Thoracic aorta (tissue), 2 donors: ENCODE results near the gene PARD3. TPM values are rescaled to one million over a fixed set of nuclear protein-coding genes. Genes with fewer than 3 reads are reported as not detected.

Experiments used
- ATAC-seq: fragments of 150-250 bp; one replicate; pipeline ENCODE4 v1.8.0; 2017; ENCODE audit warnings: low read depth; ENCODE audit not compliant: insufficient number of reproducible peaks, low FRiP score
- DNase-seq: peaks from one replicate; pipeline ENCODE4 v3.0.0-alpha.2; 2020; ENCODE audit warnings: low spot score
- H3K27ac ChIP-seq, 2 donors: fragments of 200-600 bp; sonication (generic); 1 replicate in 1 of 2; 2 replicates in 1 of 2; pipeline ENCODE4 v1.5.1; 2016; ENCODE audit warnings: mild to moderate bottlenecking in 2 of 2, moderate library complexity in 2 of 2
- H3K27me3 ChIP-seq: fragments of 200-600 bp; sonication (generic); replicated peaks from 2 replicates; pipeline ENCODE4 v1.6.0; 2016; ENCODE audit warnings: mild to moderate bottlenecking; ENCODE audit not compliant: insufficient read depth
- H3K36me3 ChIP-seq: fragments of 200-600 bp; sonication (generic); one replicate; pipeline ENCODE4 v1.5.1; 2016
- H3K4me1 ChIP-seq, 2 donors: fragments of 200-600 bp; sonication (generic); 1 replicate in 1 of 2; 2 replicates in 1 of 2; pipeline versions ENCODE4 v1.5.1 to v1.6.0; 2016; ENCODE audit warnings: low read depth in 2 of 2, mild to moderate bottlenecking in 1 of 2; ENCODE audit not compliant: control insufficient read depth in 1 of 2
- H3K4me3 ChIP-seq: fragments of 200-600 bp; sonication (generic); 2 replicates; pipeline ENCODE4 v1.5.1; 2016; ENCODE audit warnings: mild to moderate bottlenecking
- H3K9me3 ChIP-seq: fragments of 200-600 bp; sonication (generic); 2 replicates; pipeline ENCODE4 v1.5.1; 2016
- total RNA-seq, 2 donors: library from RNA; depleted of rRNA; stranded (reverse); fragments of >200 nt; gene quantifications; one replicate each; pipeline versions ENCODE4 v1.1.0 to v1.2.3, GENCODE V29; 2016
- TF ChIP-seq, protein P1 (sequence below): fragments of 200-600 bp; sonication (generic); IDR thresholded peaks from one replicate; pipeline ENCODE4 v1.5.1; 2019; ENCODE audit warnings: antibody characterized with exemption

Gene PARD3
- total RNA-seq, 2 donors from 2014 or later, result 16.7 to 34.5 TPM

DNA sequence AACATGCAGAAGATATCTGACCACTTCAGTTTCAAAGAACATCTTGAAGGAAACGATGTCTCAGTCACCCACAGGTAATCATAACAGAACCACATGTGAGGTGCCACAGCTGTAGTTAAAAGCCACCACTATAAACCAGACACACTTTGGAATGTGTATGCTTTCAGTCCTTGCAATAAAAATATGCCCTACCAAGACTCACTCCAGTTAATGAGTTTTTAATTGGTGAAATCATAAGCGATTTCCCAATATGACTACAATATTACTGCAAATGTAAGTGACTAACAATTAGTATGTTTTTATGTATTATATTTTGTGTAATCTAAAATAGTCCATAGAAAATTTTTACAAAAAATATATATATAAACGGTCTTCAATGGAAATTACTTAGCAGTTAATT lies 428.2 kb downstream of the PARD3 start:
- Histone ChIP-seq H3K36me3 (no peaks in the 10 kb centered on the region), H3K9me3 (no peaks in the 10 kb centered on the region), H3K27me3 (no peaks in the 10 kb centered on the region), H3K27ac (no peak overlapping the region), H3K4me1 (peaks cover 0 to 9% of the 10 kb centered on the region in 2 donors), H3K4me3 (no peak overlapping the region)
- no peak for ATAC-seq
- DNase-seq, result no peak
- TF ChIP-seq, protein P1, sequence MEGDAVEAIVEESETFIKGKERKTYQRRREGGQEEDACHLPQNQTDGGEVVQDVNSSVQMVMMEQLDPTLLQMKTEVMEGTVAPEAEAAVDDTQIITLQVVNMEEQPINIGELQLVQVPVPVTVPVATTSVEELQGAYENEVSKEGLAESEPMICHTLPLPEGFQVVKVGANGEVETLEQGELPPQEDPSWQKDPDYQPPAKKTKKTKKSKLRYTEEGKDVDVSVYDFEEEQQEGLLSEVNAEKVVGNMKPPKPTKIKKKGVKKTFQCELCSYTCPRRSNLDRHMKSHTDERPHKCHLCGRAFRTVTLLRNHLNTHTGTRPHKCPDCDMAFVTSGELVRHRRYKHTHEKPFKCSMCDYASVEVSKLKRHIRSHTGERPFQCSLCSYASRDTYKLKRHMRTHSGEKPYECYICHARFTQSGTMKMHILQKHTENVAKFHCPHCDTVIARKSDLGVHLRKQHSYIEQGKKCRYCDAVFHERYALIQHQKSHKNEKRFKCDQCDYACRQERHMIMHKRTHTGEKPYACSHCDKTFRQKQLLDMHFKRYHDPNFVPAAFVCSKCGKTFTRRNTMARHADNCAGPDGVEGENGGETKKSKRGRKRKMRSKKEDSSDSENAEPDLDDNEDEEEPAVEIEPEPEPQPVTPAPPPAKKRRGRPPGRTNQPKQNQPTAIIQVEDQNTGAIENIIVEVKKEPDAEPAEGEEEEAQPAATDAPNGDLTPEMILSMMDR, result no peak

DNA sequence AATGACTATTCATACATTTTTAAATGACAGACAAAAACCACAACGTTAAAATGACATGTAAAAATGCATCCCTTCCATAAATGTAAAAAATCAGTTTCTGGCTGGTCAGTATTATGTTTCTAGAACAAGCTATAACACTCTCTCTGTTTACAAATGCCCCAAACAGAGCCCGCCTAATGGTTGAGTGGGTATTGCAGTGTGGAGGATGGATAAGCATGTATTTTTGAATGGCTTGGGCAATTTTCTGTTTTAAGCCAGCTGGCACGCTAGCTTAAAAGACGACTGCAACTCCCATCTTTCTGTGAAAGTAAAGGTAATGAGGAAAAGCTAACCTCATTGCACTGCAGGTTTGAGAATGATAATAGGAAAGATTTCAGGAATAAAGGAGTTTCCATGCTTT lies 430.7 kb downstream of the PARD3 start:
- Histone ChIP-seq H3K36me3 (no peaks in the 10 kb centered on the region), H3K27ac (no peak overlapping the region), H3K4me3 (no peak overlapping the region), H3K9me3 (no peaks in the 10 kb centered on the region), H3K27me3 (no peaks in the 10 kb centered on the region), H3K4me1 (peaks cover 0 to 9% of the 10 kb centered on the region in 2 donors)
- ATAC-seq (no peak), DNase-seq (no peak)
- TF ChIP-seq, protein P1, result no peak

DNA sequence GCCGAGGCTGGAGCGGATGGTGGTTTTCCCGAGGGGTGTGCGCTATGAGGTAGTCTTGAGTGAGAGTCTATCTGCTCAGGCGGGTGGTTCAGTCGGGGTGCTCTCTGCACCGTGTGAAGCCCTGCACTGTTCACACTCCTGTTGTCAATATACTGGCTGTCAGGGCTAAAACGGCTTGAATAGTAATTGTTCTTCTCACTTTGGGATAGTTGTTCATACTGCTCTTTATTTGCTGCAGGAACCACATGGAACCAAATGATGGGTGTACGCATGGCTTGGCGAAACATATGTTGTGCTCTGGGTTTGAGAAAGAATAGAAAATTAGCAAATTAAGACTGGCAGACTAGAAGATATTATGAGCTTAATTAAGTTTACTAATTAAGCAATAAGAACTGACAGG lies 432.5 kb downstream of the PARD3 start:
- no peak overlapping the region for H3K27ac ChIP-seq
- DNase-seq (no peak), ATAC-seq (no peak)
- no peaks in the 10 kb centered on the region for H3K4me1 ChIP-seq
- H3K27me3 ChIP-seq, result no peaks in the 10 kb centered on the region
- no peak overlapping the region for H3K4me3 ChIP-seq
- H3K9me3 ChIP-seq, result no peaks in the 10 kb centered on the region
- TF ChIP-seq, protein P1, result no peak
- no peaks in the 10 kb centered on the region for H3K36me3 ChIP-seq

DNA sequence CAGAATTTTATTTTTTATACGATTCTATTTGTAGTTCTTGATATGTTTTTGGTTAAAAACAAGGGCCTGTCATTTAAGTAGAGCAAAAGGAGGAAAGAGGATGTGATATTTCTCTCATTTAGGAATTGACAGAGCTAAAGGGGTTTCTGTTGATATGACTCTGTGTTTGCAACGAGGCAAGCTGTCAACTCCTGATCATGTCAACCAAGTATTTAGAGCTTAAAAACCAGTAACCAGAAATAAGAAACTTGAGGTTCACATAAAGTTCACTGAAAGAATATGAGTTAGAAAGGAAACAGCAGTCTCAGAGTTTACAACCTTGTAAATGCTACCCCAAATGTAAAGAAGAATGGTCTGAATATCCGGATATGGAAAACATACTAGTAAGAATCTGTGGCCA lies 434.2 kb downstream of the PARD3 start:
- ATAC-seq, result no peak
- no peaks in the 10 kb centered on the region for H3K36me3 ChIP-seq
- TF ChIP-seq, protein P1, result no peak

DNA sequence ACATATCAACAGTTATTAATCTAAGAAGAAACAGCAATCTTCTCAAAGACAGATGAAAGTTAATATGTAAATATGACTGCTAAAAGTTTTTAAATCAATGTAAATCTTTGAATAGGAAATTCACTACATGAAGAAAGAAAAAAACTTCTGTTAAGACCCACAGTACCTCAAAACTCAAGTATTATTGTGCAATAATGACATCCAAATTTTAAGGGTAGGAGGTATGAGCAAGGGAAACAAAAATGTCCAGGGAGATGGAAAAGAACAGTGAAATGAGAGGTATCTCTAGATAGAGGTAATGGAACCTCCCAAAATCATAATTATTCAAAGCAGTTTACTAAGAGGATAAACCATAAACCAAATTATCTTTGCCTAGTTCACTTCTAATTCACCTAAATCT lies 436.8 kb downstream of the PARD3 start:
- Histone ChIP-seq H3K27me3 (no peaks in the 10 kb centered on the region), H3K27ac (no peak overlapping the region), H3K36me3 (no peaks in the 10 kb centered on the region), H3K4me1 (no peaks in the 10 kb centered on the region), H3K4me3 (no peak overlapping the region), H3K9me3 (no peaks in the 10 kb centered on the region)
- ATAC-seq, result no peak
- no peak for DNase-seq
- TF ChIP-seq, protein P1, result no peak

More for the DNA sequence above, 434.2 kb downstream of the PARD3 start:
- DNase-seq, result no peak
- no peaks in the 10 kb centered on the region for H3K9me3 ChIP-seq
- H3K4me3 ChIP-seq, result no peak overlapping the region
- H3K27ac ChIP-seq, result no peak overlapping the region
- no peaks in the 10 kb centered on the region for H3K4me1 ChIP-seq
- no peaks in the 10 kb centered on the region for H3K27me3 ChIP-seq
